HG03469 (cell line): ENCODE results near the gene ACVR1B.

Source experiments
- ATAC-seq: cut with Tn5 transposase; IDR thresholded peaks from one replicate; pipeline ENCODE4 v1.9.1; 2021; ENCODE audit warnings: mild to moderate bottlenecking, moderate library complexity, moderate number of reproducible peaks; ENCODE audit not compliant: unreplicated experiment

Gene ACVR1B

GRCh38 chr12:52003591-52003990 is 52.1 kb downstream of the ACVR1B start:
- no peak for ATAC-seq

- ATAC-seq = no peak
Measured at GRCh38 chr12:52004042-52004648, 52.6 kb downstream of the ACVR1B start.

- ATAC-seq = no peak
Measured at GRCh38 chr12:52005218-52005902, 53.9 kb downstream of the ACVR1B start.

GRCh38 chr12:52005903-52006703 is 54.6 kb downstream of the ACVR1B start:
- no peak for ATAC-seq

GRCh38 chr12:52006726-52007157 is 55.2 kb downstream of the ACVR1B start, which contains the start of gene TAMALIN:
TAMALIN (plus strand) TSS chr12:52006946; CDS start chr12:52007020, 74 bp downstream.
- ATAC-seq = no peak

GRCh38 chr12:52007158-52007921 is 55.8 kb downstream of the ACVR1B start:
- no peak for ATAC-seq

- no peak for ATAC-seq
Measured at GRCh38 chr12:52007982-52008510, 56.5 kb downstream of the ACVR1B start.

- ATAC-seq = no peak
Measured at GRCh38 chr12:52009081-52009751, 57.7 kb downstream of the ACVR1B start.

- ATAC-seq = no peak
Measured at GRCh38 chr12:52010152-52010622, 58.7 kb downstream of the ACVR1B start.

GRCh38 chr12:52010692-52011601 is 59.4 kb downstream of the ACVR1B start:
- no peak for ATAC-seq

GRCh38 chr12:52011602-52012214 is 60.2 kb downstream of the ACVR1B start:
- no peak for ATAC-seq

- ATAC-seq = no peak
Measured at GRCh38 chr12:52013626-52014310, 62.3 kb downstream of the ACVR1B start.

GRCh38 chr12:52014567-52015530 is 63.4 kb downstream of the ACVR1B start:
- ATAC-seq = no peak

- no peak for ATAC-seq
Measured at GRCh38 chr12:52015532-52016041, 64.1 kb downstream of the ACVR1B start.

GRCh38 chr12:52018433-52019112 is 67.1 kb downstream of the ACVR1B start:
- ATAC-seq = no peak
